ENCODE results near the gene ST14. TPM values are rescaled to one million over a fixed set of nuclear protein-coding genes. Genes with fewer than 3 reads are reported as not detected.
"Not testable (repeated sequence)": the region's sequence is repeated elsewhere in the genome, so short reads cannot be mapped to it uniquely, and the experiment has no call there.

Gene ST14
- total and polyA plus RNA-seq, 5 experiments from 2014 or later = 0.74 to 0.94 TPM; not detected in 3

DNA sequence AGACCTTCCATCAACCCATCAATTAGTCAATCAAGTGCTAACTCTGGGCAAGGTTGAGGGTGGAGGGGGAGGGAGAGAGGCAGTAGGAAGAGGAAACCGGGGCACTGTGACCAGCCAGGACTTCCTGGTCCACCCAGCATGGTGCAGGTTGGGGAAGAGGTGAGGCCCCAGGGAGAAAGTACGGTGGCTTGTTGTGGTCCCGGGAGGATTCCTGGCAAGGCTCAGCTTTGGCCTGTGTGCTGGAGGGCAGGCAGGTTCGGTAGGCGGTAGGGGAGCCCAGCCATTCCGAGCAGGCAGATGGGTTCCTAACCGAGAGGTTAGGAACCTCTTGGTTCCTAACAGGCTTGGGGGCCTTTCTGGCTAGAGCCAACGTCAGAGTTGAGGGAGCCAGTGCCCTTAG lies 10.8 kb downstream of the ST14 start:
- Mint-ChIP-seq H3K4me1 (peaks cover 0 to 19% (median 0%) of the 10 kb centered on the region in 4 donors), H3K4me3 (no peak overlapping the region), H3K27ac (peak overlapping the region in 1 of 10 donors; percentile 49), H3K27me3 (peaks cover 21 to 34% (median 24%) of the 10 kb centered on the region in 5 donors), H3K9me3 (peaks cover 0 to 11% (median 5%) of the 10 kb centered on the region in 9 donors), H3K36me3 (peaks cover 0 to 6% (median 0%) of the 10 kb centered on the region in 3 donors)
- ATAC-seq (no peak), DNase-seq (no peak)
- POLR2A ChIA-PET = no interaction called here

DNA sequence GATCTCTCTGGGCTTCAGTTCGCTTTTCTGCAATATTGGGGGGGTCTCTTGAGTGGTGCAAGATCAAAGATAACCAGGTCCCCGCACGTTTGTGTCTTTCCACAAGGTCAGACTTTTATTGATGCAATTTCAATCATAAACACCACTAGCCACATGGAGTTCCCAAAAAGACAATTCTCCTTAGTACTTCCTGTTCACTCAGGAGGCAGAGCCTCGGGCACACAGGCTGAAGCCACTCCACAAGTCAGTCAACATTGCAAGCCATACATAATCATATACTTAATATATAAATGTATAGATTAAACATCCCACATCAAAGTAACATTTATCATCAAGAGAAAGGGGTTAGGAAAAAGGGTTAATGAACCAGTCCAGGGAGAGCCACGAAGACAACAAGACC lies 12.0 kb downstream of the ST14 start:
- ATAC-seq = no peak
- Mint-ChIP-seq H3K9me3 (peaks cover 0 to 12% (median 6%) of the 10 kb centered on the region in 9 donors), H3K4me1 (peaks cover 0 to 7% (median 0%) of the 10 kb centered on the region in 4 donors), H3K27ac (no peak overlapping the region), H3K4me3 (no peak overlapping the region), H3K36me3 (peaks cover 0 to 6% (median 0%) of the 10 kb centered on the region in 3 donors), H3K27me3 (peaks cover 15 to 24% (median 17%) of the 10 kb centered on the region in 5 donors)
- no peak for DNase-seq
- POLR2A ChIA-PET = no interaction called here

DNA sequence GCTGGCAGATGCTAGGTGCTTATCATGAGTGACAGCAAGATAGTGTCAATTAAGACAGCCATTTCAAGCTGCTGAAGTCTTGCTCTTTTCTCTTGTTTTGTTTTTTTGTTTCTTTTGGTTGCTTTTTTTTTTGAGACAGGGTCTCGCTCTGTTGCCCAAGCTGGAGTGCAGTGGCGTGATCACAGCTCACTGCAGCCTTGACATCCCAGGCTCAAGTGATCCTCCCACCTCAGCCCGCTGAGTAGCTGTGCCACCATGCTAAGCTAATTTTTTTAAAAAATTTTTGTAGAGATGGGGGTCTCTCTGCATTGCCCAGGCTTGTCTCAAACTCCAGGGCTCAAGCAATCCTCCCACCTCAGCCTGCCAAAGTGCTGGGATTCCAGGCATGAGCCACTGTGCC lies 12.4 kb downstream of the ST14 start:
- H3K36me3 Mint-ChIP-seq, POLR2A ChIA-PET, H3K27ac Mint-ChIP-seq: not testable (repeated sequence)

DNA sequence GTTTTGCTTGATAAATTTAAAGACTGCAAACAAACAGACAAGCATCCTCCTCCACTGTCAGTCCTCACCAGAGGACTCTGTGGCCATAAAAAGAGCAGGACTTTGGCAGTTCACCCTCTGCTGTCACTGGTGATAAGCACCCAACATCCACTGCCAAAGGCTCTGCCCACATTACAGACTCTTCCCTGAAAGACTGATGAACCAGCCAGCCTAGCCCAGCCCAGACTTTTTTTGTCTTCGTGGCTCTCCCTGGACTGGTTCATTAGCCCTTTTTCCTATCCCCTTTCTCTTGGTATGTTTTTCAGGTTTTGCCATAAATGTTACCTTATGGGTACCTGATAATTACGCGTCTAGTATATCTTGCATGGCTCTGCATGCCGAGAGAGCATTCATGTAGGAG lies 15.1 kb downstream of the ST14 start:
- ATAC-seq = no peak
- Mint-ChIP-seq H3K36me3 (peaks cover 0 to 6% (median 0%) of the 10 kb centered on the region in 3 donors), H3K9me3 (peaks cover 0 to 12% (median 6%) of the 10 kb centered on the region in 9 donors), H3K27ac (no peak overlapping the region), H3K4me3 (no peak overlapping the region), H3K4me1 (peaks cover 0 to 3% (median 0%) of the 10 kb centered on the region in 4 donors), H3K27me3 (peaks cover 3 to 8% (median 7%) of the 10 kb centered on the region in 5 donors)
- POLR2A ChIA-PET = no interaction called here
- no peak for DNase-seq

More for the DNA sequence above, 12.4 kb downstream of the ST14 start:
- Mint-ChIP-seq H3K27me3 (peaks cover 15 to 23% (median 17%) of the 10 kb centered on the region in 5 donors), H3K9me3 (peaks cover 0 to 12% (median 6%) of the 10 kb centered on the region in 9 donors)
- not testable (repeated sequence) for H3K4me1 Mint-ChIP-seq, ATAC-seq, DNase-seq, H3K4me3 Mint-ChIP-seq

DNA sequence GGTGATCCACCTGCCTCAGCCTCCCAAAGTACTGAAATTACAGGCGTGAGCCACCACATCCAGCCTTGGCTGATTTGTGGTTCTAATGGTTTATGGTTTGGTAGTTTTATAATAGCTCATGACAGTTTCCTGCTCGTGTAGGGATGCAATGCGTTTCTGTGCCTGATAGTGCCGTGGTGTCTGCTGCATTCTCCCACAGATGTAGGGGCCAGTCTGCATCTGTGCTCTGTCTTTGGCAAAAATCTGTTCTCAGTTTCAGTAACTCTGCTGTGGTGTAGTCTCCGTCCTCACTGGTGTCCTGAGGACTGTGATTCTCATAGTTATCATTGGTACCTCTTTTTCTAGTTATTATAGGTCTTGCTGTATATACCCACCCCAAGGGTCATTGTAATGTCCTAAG lies 16.3 kb downstream of the ST14 start:
- peaks cover 0 to 9% (median 6%) of the 10 kb centered on the region in 5 donors for H3K27me3 Mint-ChIP-seq
- no peak overlapping the region for H3K4me3 Mint-ChIP-seq
- H3K4me1 Mint-ChIP-seq = peaks cover 0 to 8% (median 0%) of the 10 kb centered on the region in 4 donors
- DNase-seq (no peak), ATAC-seq (no peak)
- peaks cover 0 to 6% (median 0%) of the 10 kb centered on the region in 3 donors for H3K36me3 Mint-ChIP-seq
- no peak overlapping the region for H3K27ac Mint-ChIP-seq
- POLR2A ChIA-PET = no interaction called here
- peaks cover 0 to 12% (median 6%) of the 10 kb centered on the region in 9 donors for H3K9me3 Mint-ChIP-seq

DNA sequence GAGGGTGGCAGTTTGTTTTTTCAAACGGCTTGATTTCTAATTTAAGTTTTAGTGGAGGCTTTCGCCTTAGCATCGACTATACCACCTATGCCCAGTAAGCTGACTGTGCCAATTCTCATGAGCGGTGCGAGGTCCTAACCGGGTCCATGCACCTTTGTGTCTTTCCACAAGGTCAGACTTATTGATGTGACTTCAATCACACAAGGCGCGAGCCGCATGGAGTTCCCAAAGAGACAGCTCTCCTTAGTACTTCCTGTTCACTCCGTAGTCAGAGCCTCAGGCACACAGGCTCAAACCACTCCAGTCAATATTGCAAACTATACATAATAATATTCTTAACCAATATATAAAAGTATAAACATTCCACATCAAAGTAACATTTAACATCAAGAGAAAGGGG lies 18.2 kb downstream of the ST14 start:
- Mint-ChIP-seq H3K36me3 (peaks cover 0 to 6% (median 0%) of the 10 kb centered on the region in 3 donors), H3K4me3 (no peak overlapping the region), H3K27me3 (peaks cover 0 to 12% (median 8%) of the 10 kb centered on the region in 5 donors), H3K27ac (no peak overlapping the region), H3K4me1 (peaks cover 0 to 22% (median 0%) of the 10 kb centered on the region in 4 donors), H3K9me3 (peaks cover 0 to 12% (median 6%) of the 10 kb centered on the region in 9 donors)
- POLR2A ChIA-PET = no interaction called here
- ATAC-seq (no peak), DNase-seq (no peak)

DNA sequence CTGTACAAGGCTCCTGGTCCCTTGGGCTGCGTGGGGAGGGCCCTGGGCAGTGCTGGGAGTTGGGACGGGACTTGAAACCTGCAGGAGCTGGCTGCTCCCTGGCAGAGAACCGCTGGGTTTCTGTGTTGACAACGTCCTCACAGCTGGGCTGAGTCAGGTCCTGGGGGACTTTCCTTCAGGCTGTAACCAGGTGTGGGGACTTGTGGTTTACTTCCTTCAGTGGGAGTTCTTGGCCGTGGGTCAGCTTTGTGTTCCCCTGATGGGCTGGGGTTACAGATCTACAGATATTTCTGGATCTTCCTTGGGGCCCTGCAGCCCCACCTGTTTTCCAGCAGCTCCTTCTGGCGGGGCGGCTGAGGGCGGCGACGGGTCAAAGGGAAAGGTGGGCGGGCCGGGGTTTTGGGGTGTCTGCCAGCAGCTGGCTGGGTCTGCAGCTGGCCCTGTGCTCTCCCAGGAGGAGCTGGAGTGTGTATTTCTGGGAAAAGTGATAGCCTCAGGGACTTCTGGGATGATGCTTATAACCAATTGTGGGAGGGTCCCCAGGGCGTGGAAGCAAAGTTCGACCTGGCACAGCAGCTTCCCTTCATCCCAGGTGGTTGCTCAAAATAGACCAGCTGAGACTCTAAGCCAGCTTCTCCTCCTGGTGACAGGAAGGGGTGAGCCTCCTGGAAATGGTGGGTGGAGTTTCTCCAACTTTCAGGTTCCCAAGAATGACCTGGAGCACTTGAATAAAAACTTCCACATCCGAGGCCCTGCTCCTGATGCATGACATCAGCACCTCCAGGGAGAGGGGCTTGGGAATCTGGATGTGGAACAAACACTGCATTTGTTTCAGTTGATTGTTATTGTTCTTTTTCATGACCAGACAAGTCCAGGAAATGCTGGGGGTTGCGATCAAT lies 19.1 kb downstream of the ST14 start:
- peaks cover 2 to 12% (median 8%) of the 10 kb centered on the region in 5 donors for H3K27me3 Mint-ChIP-seq
- no peak overlapping the region for H3K4me3 Mint-ChIP-seq
- POLR2A ChIA-PET = no interaction called here
- peaks cover 0 to 22% (median 0%) of the 10 kb centered on the region in 4 donors for H3K4me1 Mint-ChIP-seq
- ATAC-seq (no peak), DNase-seq (no peak)
- peaks cover 0 to 6% (median 0%) of the 10 kb centered on the region in 3 donors for H3K36me3 Mint-ChIP-seq
- peaks cover 0 to 12% (median 6%) of the 10 kb centered on the region in 9 donors for H3K9me3 Mint-ChIP-seq
- no peak overlapping the region for H3K27ac Mint-ChIP-seq

DNA sequence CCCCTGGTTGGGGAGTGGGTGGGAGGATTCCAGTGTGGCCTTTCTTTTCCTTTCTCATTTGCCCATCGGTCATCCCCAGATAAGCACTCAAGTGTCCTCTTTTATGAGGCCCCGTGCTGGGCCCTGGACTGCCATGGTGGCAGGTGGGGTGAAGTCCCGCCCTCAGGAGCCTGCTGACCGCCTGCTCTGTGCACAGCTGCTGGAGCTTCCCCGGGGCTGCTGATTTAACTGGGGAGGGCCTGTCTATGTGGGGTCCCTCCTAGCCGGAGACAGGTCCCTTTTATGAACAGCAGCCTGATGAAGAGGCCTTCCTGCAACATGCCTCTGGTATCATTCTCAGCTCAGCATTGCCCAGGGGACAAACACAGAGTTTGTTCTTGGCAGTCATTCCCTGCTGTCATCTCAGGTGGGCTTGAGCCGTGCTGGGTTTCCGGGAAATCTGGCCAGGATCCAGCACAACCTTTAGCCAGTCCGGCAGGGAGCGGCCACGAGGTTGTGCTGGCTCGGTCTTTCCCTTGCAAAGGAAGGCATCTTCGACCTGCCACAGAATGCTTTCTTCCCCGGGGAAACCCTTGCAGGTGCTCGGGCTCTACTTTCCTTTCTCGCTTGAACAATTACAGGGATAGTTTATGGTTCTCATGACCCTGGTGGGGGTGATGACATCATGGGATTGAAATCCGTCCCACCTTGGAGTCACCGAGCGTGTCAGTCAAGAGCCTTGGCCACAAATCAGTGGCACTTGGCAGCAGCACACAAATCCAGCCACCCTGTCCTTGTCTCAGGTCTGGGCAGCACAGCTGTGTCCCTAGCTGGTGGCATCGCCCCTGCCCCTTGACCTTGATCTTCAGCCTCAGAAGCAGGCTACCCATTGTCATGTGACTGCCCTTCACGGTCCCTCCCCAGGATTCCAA lies 20.1 kb downstream of the ST14 start:
- Mint-ChIP-seq H3K36me3 (peaks cover 0 to 5% (median 0%) of the 10 kb centered on the region in 3 donors), H3K27me3 (peaks cover 2 to 11% (median 9%) of the 10 kb centered on the region in 5 donors), H3K4me3 (no peak overlapping the region), H3K9me3 (peaks cover 0 to 10% (median 6%) of the 10 kb centered on the region in 9 donors), H3K4me1 (peaks cover 0 to 22% (median 0%) of the 10 kb centered on the region in 4 donors), H3K27ac (no peak overlapping the region)
- ATAC-seq = no peak
- no peak for DNase-seq
- POLR2A ChIA-PET = no interaction called here

DNA sequence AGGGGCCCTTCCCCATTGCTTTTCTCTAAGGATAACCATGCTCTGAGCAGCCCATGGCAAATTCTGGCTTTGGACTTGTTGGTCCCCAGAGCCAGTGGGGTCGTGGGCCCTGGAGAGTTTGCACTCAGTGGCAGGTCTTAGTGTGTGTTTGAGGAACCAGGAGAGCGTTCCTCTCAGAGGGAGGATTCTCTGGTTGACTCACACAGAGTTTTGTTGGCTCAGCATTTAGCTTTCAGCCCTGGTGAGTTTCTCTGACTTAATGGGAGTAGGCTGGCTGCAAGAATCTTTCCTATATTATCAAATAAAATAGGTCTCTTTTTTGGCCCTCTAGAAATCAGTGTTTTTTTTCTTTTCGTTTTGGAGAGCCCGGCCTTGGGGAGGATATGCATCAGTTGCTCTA lies 20.9 kb downstream of the ST14 start:
- ATAC-seq = no peak
- POLR2A ChIA-PET = no interaction called here
- peaks cover 0 to 4% (median 0%) of the 10 kb centered on the region in 9 donors for H3K9me3 Mint-ChIP-seq
- no peaks in the 10 kb centered on the region for H3K36me3 Mint-ChIP-seq
- no peak overlapping the region for H3K4me3 Mint-ChIP-seq
- peaks cover 0 to 22% (median 0%) of the 10 kb centered on the region in 4 donors for H3K4me1 Mint-ChIP-seq
- H3K27ac Mint-ChIP-seq = no peak overlapping the region
- peak in 1 of 10 donors; percentile 23 for DNase-seq
- peaks cover 2 to 9% (median 7%) of the 10 kb centered on the region in 5 donors for H3K27me3 Mint-ChIP-seq

DNA sequence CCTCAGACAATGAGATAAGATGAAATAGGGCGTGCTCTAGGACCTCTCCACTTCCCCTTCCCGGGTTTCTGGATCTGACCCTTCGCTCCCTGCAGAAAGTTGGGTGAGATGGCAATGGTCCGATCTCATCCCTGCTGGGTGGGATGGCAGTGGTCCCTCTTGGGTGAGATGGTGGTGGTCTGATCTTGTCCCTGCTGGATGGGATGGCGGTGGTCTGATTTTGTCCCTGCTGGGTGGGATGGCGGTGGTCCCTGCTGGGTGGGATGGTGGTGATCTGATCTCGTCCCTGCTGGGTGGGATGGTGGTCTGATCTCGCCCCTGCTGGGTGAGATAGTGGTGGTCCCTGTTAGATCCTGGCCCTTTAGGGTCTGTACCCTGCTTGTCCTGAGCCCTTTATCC lies 21.3 kb downstream of the ST14 start:
- H3K27me3 Mint-ChIP-seq = peaks cover 2 to 9% (median 7%) of the 10 kb centered on the region in 5 donors
- DNase-seq = peak in 1 of 10 donors; percentile 60
- peaks cover 0 to 22% (median 0%) of the 10 kb centered on the region in 4 donors for H3K4me1 Mint-ChIP-seq
- POLR2A ChIA-PET = no interaction called here
- H3K27ac Mint-ChIP-seq = no peak overlapping the region
- H3K36me3 Mint-ChIP-seq = no peaks in the 10 kb centered on the region
- ATAC-seq = no peak
- H3K4me3 Mint-ChIP-seq = no peak overlapping the region
- H3K9me3 Mint-ChIP-seq = peaks cover 0 to 2% (median 0%) of the 10 kb centered on the region in 9 donors

DNA sequence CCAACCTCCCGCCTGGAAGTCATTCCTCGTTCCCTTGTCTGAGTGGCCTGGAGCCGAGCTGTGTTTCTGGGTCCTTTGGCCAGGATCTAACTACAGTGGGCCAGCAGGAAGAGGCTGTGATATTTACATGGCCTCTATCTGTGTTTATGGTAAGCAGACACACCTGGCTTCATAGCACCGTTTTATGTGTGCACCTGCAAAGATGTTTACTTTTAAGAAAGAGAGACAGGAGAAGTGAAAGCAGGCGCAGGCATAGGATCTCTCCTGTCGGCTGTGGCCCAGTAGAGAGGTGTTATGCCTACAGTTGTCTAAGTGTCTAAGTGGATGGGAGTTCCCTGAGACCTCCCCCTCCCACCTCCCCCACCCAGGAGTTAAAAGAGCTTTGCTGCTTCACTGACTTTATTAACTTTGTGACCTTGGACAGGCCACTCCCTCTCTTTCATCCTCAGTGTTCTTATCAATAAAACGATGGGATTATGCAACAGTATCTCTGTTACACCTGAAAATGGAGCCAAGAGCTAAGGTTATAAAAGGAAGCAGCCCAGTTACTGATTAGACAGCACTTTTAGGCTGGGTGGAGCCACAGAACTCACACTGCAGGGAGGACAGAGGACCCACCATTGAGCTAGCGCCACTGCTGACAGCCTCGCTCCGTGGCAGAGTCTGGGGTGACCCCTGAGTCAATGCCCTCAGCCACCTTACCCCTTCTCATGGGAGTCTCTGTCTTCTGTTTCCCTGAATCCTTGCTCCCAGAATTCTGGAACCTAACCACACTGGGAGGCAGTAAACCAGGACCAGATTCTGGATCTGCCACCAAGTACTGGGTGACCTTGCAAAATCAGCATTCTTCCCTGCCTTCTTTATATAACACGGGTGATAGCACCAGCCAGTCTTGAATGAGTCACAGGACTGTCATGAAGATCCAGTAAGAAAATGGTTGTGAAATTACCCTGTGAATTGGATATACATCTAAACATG lies 22.0 kb downstream of the ST14 start:
- DNase-seq (no peak), ATAC-seq (no peak)
- peaks cover 2 to 9% (median 7%) of the 10 kb centered on the region in 5 donors for H3K27me3 Mint-ChIP-seq
- H3K4me3 Mint-ChIP-seq = no peak overlapping the region
- no peak overlapping the region for H3K27ac Mint-ChIP-seq
- POLR2A ChIA-PET = no interaction called here
- peaks cover 0 to 2% (median 0%) of the 10 kb centered on the region in 9 donors for H3K9me3 Mint-ChIP-seq
- peaks cover 0 to 22% (median 0%) of the 10 kb centered on the region in 4 donors for H3K4me1 Mint-ChIP-seq
- H3K36me3 Mint-ChIP-seq = no peaks in the 10 kb centered on the region
